IPS-20b (cell line): ENCODE measurements around the gene FOXO6.

Experiments
- H3K27ac ChIP-seq: one replicate; pipeline ENCODE4 v1.5.1; 2013; ENCODE audit warnings: low read length
- H3K27me3 ChIP-seq: 2 replicates; pipeline ENCODE4 v1.6.1; 2013; ENCODE audit warnings: mild to moderate bottlenecking, low read length, inconsistent platforms; ENCODE audit not compliant: insufficient read depth
- H3K36me3 ChIP-seq: 2 replicates; pipeline ENCODE4 v1.6.1; 2013; ENCODE audit warnings: low read depth, mild to moderate bottlenecking, inconsistent platforms, low read length, moderate library complexity; ENCODE audit not compliant: insufficient read depth
- H3K4me1 ChIP-seq: 2 replicates; pipeline ENCODE4 v1.6.1; 2013; ENCODE audit warnings: mild to moderate bottlenecking, control low read depth, inconsistent platforms, low read length, moderate library complexity; ENCODE audit not compliant: insufficient read depth
- H3K4me3 ChIP-seq: 2 replicates; pipeline ENCODE4 v1.5.1; 2013; ENCODE audit warnings: mild to moderate bottlenecking, low read length, inconsistent platforms
- H3K9ac ChIP-seq: 2 replicates; pipeline ENCODE4 v1.6.1; 2013; ENCODE audit warnings: low read depth, mild to moderate bottlenecking, inconsistent platforms, low read length, moderate library complexity
- H3K9me3 ChIP-seq: 2 replicates; pipeline ENCODE4 v1.6.1; 2013; ENCODE audit warnings: mild to moderate bottlenecking, low read depth, low read length, inconsistent platforms; ENCODE audit not compliant: insufficient read depth

FOXO6 gene

GRCh38 chr1:41407664-41408252 is 46.5 kb downstream of the FOXO6 start:
- no peak overlapping the region for H3K27ac ChIP-seq
- H3K4me3 ChIP-seq, result no peak overlapping the region
- no peaks in the 10 kb centered on the region for H3K9me3 ChIP-seq
- H3K27me3 ChIP-seq, result peaks cover 18% of the 10 kb centered on the region; the same call in 1 of the 2 replicates
- H3K4me1 ChIP-seq, result no peaks in the 10 kb centered on the region; the same call in 1 of the 2 replicates
- H3K9ac ChIP-seq, result no peak overlapping the region
- H3K36me3 ChIP-seq, result no peaks in the 10 kb centered on the region

GRCh38 chr1:41408691-41409090 is 47.5 kb downstream of the FOXO6 start:
- H3K9ac ChIP-seq, result no peak overlapping the region
- H3K27me3 ChIP-seq, result peaks cover 13% of the 10 kb centered on the region; the same call in 1 of the 2 replicates
- H3K4me3 ChIP-seq, result no peak overlapping the region
- H3K9me3 ChIP-seq, result no peaks in the 10 kb centered on the region
- no peak overlapping the region for H3K27ac ChIP-seq
- no peaks in the 10 kb centered on the region for H3K36me3 ChIP-seq
- no peaks in the 10 kb centered on the region; the same call in 1 of the 2 replicates for H3K4me1 ChIP-seq

GRCh38 chr1:41409825-41410224 is 48.6 kb downstream of the FOXO6 start:
- H3K9ac ChIP-seq, result no peak overlapping the region
- H3K4me1 ChIP-seq, result no peaks in the 10 kb centered on the region; the same call in 1 of the 2 replicates
- H3K27ac ChIP-seq, result no peak overlapping the region
- H3K36me3 ChIP-seq, result no peaks in the 10 kb centered on the region
- no peak overlapping the region for H3K4me3 ChIP-seq
- no peaks in the 10 kb centered on the region for H3K9me3 ChIP-seq
- peaks cover 8% of the 10 kb centered on the region; the same call in 1 of the 2 replicates for H3K27me3 ChIP-seq

- Histone ChIP-seq H3K4me3 (no peak overlapping the region), H3K27ac (no peak overlapping the region), H3K4me1 (no peaks in the 10 kb centered on the region; the same call in 1 of the 2 replicates)
Observed at GRCh38 chr1:41410462-41410861, 49.2 kb downstream of the FOXO6 start.

GRCh38 chr1:41411229-41411628 is 50.0 kb downstream of the FOXO6 start:
- Histone ChIP-seq H3K27me3 (peaks cover 8% of the 10 kb centered on the region; the same call in 1 of the 2 replicates), H3K9ac (no peak overlapping the region)

More at GRCh38 chr1:41410462-41410861, 49.2 kb downstream of the FOXO6 start:
- Histone ChIP-seq H3K9ac (no peak overlapping the region), H3K36me3 (no peaks in the 10 kb centered on the region), H3K9me3 (no peaks in the 10 kb centered on the region), H3K27me3 (peaks cover 8% of the 10 kb centered on the region; the same call in 1 of the 2 replicates)

GRCh38 chr1:41412748-41413147 is 51.5 kb downstream of the FOXO6 start:
- Histone ChIP-seq H3K9me3 (no peaks in the 10 kb centered on the region), H3K4me1 (no peaks in the 10 kb centered on the region; the same call in 1 of the 2 replicates), H3K36me3 (no peaks in the 10 kb centered on the region), H3K27ac (no peak overlapping the region), H3K9ac (no peak overlapping the region), H3K4me3 (no peak overlapping the region), H3K27me3 (no peaks in the 10 kb centered on the region)

More at GRCh38 chr1:41411229-41411628, 50.0 kb downstream of the FOXO6 start:
- Histone ChIP-seq H3K36me3 (no peaks in the 10 kb centered on the region), H3K27ac (no peak overlapping the region), H3K4me3 (no peak overlapping the region), H3K4me1 (no peaks in the 10 kb centered on the region; the same call in 1 of the 2 replicates), H3K9me3 (no peaks in the 10 kb centered on the region)

GRCh38 chr1:41413748-41414281 is 52.6 kb downstream of the FOXO6 start:
- Histone ChIP-seq H3K36me3 (no peaks in the 10 kb centered on the region), H3K4me1 (no peaks in the 10 kb centered on the region), H3K27ac (no peak overlapping the region), H3K27me3 (no peaks in the 10 kb centered on the region), H3K4me3 (no peak overlapping the region), H3K9me3 (no peaks in the 10 kb centered on the region), H3K9ac (no peak overlapping the region)

- Histone ChIP-seq H3K36me3 (no peaks in the 10 kb centered on the region), H3K27ac (no peak overlapping the region), H3K27me3 (no peaks in the 10 kb centered on the region), H3K9ac (no peak overlapping the region), H3K4me3 (no peak overlapping the region), H3K9me3 (no peaks in the 10 kb centered on the region), H3K4me1 (no peaks in the 10 kb centered on the region)
Observed at GRCh38 chr1:41414296-41414695, 53.1 kb downstream of the FOXO6 start.

GRCh38 chr1:41414716-41415306 is 53.6 kb downstream of the FOXO6 start:
- no peaks in the 10 kb centered on the region for H3K36me3 ChIP-seq
- no peaks in the 10 kb centered on the region for H3K9me3 ChIP-seq
- no peaks in the 10 kb centered on the region for H3K27me3 ChIP-seq
- H3K4me3 ChIP-seq, result no peak overlapping the region
- H3K27ac ChIP-seq, result no peak overlapping the region
- no peaks in the 10 kb centered on the region for H3K4me1 ChIP-seq
- H3K9ac ChIP-seq, result no peak overlapping the region

- H3K4me1 ChIP-seq, result no peaks in the 10 kb centered on the region
- no peak overlapping the region for H3K9ac ChIP-seq
- no peak overlapping the region for H3K4me3 ChIP-seq
- H3K27me3 ChIP-seq, result no peaks in the 10 kb centered on the region
- H3K9me3 ChIP-seq, result no peaks in the 10 kb centered on the region
- no peaks in the 10 kb centered on the region for H3K36me3 ChIP-seq
- H3K27ac ChIP-seq, result no peak overlapping the region
Observed at GRCh38 chr1:41416081-41416480, 54.8 kb downstream of the FOXO6 start.

- Histone ChIP-seq H3K36me3 (no peaks in the 10 kb centered on the region), H3K9me3 (no peaks in the 10 kb centered on the region), H3K4me3 (no peak overlapping the region), H3K27me3 (no peaks in the 10 kb centered on the region), H3K27ac (no peak overlapping the region), H3K9ac (no peak overlapping the region), H3K4me1 (no peaks in the 10 kb centered on the region)
Observed at GRCh38 chr1:41416552-41417334, 55.5 kb downstream of the FOXO6 start.
